GM18868 (cell line): ENCODE data around the gene ELMOD1.
"Not testable (repeated sequence)": the region's sequence is repeated elsewhere in the genome, so short reads cannot be mapped to it uniquely, and the experiment has no call there.

Source experiments
- ATAC-seq: cut with Tn5 transposase; IDR thresholded peaks from one replicate; pipeline ENCODE4 v1.9.1; 2021; ENCODE audit warnings: mild to moderate bottlenecking, moderate library complexity; ENCODE audit not compliant: unreplicated experiment

ELMOD1 gene

DNA sequence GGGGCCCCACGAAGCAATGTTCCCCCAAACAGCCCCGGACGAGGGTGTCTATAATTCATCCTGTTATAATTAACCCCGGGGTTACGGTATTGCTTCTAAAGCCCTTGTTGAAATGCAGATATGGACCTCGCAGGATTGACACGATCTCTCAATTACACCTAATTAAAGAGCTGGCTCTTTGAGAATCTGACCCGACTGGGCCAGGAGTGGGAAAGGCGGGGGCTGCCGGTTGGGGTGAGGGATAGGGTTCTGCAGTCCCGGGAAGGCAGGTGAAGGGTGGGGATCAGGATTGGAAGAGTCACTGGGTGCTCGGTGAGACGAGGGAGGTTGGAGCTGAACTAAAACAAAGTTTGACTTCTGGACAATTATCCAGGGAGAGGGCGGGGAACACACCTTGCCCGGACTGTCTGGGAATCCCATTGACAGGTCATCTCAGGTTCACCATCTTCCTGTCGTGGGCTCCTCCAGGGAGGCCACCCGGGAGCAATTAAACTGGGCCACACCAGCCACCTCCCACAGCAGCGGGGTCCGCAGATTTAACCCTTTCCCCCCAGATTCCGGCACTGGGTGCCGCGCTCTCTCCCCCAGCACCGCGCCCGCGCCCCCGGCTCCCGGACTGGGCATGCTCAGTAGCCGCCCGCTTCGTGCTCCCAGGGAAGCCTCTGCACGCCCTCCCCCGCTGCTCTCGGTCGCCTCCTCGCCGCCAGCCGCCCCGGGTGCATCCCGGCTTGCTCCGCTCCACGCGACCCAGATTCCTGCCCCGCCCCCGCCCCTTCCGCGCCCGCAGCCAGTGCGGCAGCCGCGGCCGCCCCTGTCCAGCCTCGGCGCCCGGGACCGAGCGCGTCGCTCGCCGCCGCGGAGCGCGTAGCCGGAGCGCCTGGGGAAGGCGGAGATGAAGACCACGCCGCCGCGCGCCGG, at the start of gene ELMOD1:
TSS of gene ELMOD1 (plus strand) at position 688 of the 918 bp plus-strand sequence. CDS start 27,043 bp downstream, outside the sequence.
- peak; percentile 47 for ATAC-seq

DNA sequence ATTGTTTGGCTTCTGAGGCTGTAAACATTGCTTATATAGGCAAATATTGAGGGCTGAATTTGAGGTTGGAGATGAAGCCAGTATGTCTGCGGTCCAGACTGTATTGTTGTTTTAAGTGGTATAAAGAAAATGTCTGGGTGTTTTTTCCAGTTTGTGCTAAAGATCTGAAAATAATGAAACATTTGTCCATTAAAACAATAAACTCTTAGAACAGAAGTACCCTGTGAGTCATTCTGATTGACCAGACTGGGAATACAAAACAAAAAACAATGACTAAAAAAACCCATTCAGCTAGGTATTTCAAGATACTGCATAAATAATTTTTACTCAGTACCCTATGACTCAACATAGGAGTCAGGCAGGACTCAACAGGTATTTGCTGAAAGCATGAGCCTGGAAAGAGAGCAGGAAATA, 45.8 kb upstream of the ELMOD1 start:
- ATAC-seq: no peak

DNA sequence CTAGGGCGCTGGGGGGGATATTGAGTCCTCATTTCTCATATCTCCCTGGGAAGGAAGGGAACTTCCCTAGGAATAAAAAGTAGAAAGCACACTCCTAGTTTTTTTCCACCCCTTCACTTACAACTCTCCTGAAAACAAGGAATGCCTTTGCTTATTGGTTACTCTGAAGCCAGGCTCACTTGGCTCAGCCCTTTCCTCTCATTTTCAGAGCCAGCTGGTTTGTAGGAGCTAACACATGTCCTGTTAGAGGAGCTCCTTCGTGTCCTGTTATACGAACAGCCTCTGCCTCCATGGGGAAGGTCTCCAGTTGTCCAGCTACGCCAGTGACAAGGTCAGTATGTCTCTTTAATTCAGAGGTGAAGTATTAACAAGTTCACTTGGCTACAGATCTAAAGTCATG, 43.0 kb upstream of the ELMOD1 start:
- ATAC-seq: no peak

DNA sequence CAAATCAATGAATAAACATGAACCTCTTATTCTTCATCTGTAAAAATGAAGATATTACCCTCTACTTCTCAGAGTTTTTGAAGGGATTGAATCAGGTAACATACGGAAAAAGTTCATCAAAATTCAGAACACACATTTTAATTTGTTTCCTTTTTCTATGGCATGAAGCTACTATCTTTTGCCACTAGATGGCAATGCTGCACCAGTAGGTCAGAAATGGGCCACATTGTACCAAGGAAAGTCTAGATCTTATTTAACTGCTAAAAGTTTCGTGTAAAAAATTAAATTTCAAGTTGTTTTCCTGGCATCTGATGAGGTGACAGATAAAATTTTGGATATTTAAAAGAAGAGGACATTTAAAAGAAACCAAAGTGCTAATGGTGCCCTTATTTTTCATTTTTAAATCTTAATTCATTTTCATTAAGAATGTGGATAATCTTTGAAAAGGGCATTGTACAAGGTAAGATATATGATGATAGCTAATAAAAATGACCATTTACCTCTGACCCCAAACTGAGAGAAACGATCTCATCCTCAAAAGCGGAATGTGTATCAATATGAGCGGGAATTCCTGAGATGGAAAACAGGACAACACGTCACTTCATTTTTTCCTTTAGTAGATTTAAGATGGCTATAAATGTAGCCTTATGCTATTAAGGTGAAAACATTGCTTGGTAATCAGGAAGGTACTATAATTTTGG, 41.5 kb upstream of the ELMOD1 start:
- peak; percentile 52 for ATAC-seq

DNA sequence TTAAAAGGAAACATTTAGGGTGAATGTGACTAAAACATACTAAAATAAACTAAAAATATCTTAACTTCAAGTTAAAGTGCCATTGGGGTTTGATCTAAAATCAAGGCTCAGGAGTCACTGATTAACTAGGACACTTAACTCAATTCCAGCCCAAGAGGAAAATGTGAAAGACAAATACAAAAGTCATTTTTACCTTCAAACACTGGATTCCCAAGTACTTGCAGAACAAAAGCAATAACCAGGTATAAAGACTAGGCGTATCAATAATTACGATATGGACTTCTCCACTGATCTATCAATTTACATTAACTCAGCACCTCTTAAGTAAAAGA, 41.0 kb upstream of the ELMOD1 start:
- ATAC-seq: no peak

DNA sequence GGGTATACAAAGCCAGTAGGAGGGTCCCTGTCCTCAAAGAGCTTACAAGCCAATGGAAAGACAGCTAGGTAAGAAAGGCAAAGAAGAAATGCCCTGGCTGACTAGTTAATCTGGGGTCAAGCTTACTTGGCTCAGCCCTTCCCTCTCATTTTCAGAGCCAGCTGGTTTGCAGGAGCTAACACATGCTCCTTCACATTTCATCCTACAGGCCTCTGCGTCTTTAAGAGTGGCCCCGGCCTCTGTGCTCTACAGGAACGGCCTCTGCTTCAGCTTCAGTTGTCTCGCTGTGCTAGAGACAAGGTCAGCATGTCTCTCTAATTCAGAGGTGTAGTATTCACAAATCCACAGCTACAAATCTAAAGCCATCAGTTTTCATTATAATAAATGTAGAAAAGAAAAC, 40.6 kb upstream of the ELMOD1 start:
- ATAC-seq: no peak

DNA sequence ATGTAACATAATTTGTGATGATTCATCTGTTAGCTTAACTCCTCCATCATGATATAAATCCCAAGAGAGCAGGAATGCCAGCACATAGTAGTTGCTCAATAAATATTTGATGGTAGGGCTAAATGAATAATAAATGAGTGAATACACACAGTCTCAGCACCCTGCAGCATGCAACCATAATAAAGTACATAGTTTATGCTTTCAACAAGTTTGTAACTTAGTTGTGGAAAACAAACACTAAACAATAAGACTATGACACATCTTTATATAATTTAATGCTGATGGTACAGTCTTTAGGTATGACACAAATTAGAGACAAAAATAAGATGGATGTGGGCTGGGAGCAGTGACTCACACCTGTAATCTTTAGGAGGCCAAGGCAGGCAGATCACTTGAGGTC, 29.3 kb upstream of the ELMOD1 start:
- ATAC-seq: no peak

DNA sequence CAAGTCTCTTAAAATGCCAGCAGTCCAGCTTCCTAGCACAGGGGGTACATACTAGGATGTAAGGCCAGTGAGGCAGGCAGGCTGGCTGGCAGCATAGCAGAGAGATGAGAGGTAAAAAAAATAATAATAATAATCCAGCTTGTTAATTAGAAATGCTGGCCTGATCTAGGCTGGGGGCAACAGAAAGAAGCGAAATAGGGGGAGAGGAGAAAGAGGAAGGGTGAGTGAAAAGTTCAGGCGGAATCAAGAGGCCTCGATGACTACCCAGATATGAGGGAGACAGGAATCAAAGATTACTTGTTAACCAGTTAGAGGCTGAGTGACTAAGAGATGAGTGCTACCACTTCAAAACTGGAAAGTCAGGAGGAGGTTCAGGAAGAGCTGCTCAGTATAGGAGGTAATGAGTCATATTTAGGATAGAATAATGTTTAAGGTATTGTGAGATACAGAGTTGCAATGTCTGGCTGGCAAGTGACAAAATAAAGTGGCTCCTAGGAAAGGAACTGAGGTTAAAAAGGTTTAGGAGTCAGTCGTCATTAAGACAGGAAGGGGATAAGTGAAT, 28.2 kb upstream of the ELMOD1 start:
- ATAC-seq: no peak

DNA sequence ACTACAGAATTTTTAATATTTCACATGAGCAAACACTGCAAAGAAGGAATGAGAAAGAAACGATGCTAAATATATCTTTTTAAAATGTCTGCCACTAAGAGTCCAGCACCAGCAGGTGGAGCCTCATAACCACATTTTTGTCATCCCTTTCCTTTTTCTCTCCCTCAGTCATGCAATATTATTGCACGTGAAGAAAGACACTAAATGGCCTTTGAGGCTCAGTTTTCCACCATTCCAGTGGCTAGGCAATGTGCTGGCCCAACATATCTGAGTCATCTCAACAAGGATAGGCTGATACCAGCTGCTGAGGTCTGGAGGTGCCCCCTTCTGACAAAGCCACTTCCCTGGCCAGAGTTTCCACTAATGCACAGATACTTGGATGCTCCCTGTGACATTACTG, 27.2 kb upstream of the ELMOD1 start:
- ATAC-seq: peak; percentile 33

DNA sequence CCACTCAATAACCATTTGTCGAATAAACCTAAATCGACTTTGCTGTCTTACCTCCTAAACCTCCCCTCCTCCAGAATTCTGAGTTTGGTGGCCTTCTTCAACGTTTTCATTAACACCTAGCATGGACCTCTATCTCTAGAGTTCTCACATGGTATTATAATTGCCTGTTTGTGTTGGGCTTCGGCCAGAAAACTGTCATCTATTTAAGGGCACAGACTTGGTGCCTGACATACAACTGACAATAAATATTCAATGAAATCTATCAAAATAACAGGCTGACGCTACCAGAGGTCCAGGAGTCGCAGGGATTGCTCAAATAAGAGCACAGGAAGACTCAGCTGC, 26.1 kb upstream of the ELMOD1 start:
- peak; percentile 6 for ATAC-seq

DNA sequence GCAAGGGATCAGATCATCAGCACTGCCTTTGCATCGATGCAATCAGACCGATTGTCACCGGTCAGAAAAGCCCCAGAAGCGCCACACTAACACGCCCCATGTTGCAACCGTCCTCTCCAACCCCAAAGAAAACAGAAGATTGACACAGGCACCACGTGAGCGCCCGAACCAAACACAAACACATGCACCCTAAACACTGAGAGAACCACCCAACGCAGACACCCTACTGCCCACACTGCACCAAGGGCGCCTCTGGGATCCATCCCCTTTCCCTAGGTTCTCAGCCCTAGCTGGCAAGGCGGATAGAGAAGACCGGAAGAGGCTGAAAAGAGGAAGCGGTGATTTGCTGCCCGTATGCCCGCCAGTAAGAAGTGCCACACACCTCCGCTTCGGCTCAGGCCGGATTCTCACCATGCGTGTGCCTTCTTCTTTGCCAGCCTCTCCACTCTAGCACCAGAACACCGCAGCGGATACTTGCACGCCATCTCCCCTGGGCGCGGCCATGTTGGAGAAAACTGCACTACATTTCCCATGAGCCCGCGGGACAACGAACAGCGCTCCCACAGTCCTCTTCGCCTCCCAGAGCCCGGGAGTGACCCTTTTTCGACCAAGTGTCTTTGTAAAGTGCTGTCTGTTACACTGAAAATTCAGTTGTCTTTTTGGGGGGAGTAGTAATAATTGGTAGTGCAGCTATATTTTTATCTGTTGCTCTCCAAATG, 25.6 kb upstream of the ELMOD1 start, which contains the start of gene ALKBH8:
TSS of gene ALKBH8 (minus strand) at position 517 of the 719 bp plus-strand sequence. CDS start 4,842 bp downstream, outside the sequence.
- peak; percentile 78 for ATAC-seq

DNA sequence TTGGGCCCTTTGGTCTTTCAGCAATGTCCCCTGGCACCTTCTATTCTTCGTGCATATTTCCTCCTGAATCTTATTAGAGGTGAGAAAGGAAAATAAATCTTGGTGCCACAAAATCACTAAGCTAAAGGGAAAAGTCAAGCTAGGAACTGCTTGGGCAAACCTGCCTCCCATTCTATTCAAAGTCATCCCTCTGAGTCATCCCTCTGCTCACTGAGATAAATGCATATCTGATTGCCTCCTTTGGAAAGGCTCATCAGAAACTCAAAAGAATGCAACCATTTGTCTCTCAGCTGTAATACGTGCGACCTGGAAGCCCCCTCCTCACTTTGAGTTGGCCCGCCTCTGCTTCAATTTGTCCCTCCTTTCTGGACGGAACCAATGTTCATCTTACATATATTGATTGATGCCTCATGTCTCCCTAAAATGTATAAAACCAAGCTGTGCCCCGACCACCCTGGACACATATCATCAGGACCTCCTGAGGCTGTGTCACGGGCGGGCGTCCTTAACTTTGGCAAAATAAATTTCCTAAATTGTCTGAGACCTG, 24.9 kb upstream of the ELMOD1 start:
- not testable (repeated sequence) for ATAC-seq

DNA sequence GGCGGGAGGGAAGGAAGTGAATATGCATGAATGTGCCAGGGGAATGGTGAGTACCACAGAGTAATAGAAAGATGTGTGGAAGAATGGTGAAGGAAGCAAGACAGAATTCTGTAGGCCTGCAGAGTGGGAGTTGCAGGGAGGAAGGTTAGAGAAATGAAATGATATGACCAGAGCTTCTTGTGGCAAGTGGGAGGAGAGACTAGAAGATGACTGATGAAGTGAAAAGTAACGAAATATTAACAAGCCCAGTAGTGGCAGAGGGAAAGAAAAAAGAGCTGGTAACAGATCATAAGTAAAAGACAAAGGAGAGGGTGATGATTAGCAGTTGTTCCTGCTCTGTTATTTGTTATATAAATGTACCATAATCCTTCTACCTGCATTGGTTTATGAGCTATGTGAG, 24.4 kb upstream of the ELMOD1 start:
- ATAC-seq: no peak

DNA sequence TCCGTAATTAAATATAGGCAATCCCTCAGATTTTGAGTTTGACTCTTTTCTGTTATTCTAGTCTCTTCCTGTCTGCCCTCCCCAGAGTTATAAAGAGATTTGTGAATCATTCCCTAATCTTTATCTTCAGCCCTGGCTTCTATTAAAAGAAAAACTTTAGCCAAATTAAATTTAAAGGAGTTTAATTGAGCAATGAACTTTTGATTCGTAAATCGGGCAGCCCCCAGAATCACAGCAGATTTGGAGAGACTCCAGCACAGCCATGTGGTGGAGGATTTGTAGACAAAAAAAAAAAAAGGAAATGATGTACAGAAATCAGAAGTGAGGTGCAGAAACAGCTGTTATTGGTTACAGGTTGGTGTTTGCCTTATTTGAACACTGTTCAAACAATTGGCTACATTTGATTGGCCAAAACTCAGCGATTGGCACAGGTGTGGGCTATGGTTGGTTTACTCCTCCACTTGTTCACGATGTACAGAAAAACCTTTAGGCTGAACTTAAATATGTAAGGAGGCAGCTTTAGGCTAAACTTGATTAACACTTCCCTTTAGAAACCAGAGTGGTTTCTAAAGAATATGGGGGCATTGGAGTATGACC, 23.1 kb upstream of the ELMOD1 start:
- ATAC-seq: peak; percentile 22

DNA sequence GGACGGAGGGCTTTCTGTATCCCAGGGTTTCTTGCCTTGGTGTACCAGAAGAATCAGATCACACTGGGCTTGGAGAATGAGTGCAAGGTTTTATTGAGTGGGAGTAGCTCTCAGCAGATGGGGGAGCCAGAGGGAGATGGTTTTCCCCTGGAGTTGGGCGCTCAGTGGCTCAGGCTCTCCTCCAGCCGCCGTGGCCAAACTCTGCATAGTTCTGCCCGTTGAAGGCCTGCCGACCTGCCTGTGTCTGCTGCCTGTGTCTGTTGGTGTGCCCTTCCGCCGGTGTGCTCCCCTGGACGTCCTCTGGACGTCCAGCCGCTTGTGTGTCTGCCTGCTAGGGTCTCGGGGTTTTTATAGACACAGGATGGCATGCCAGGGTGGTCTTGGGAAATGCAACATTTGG, 20.9 kb upstream of the ELMOD1 start:
- no peak for ATAC-seq

DNA sequence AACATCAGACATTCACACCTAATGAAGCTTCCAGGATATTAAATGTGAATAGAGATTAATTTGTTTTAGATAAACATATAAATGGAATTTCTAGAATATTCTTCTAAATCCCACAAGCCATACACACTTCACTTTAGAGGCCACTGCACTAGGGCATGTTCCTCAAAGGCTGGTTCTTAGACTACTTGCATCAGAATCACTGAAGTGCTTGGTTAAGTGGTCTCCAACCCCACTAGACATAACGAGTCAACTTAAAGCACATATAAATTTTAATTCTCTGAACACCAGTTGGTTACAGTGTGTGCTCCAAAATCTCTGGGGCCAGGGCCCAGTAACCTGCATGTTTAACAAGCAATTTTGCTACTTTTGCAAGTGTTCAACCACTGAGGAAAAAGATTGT, 17.5 kb upstream of the ELMOD1 start:
- ATAC-seq: no peak

DNA sequence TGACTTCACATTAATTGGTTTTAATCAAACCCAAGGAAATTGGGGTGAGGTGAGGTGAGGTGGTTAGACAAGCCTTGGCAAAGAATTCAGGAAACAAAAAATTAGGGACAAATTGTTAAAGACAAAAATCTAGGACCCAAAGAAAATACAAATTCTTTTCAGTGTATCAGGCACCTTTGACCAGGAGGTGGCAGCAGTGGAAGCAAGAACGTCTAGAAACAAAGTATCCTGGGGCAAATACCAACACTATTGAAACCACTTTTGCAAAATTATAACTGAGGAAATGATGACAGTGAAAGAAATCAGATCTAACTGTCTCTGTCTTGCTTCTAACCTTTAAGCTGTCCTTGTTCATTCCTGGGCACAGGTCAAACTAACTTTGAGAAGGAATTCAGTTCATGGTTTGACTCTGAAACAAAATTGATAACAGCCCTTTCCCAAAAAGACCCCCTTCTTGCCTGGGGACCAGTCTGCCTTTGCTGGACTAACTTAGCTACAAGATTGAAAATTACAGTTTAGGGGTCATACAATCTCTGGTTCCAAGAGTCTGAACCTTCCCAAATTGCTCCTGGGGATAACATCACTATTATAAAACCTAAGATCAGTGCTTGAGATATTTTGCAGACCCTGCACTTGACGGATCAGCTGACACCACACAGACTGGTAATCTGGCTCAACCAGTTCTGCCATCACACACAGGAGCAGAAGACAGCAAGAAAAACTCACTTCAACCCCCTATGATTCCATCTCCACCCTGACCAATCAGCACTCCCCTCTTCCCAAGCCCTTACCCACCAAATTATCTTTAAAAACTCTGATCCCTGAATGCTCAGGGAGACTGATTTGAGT, 14.2 kb upstream of the ELMOD1 start:
- not testable (repeated sequence) for ATAC-seq

DNA sequence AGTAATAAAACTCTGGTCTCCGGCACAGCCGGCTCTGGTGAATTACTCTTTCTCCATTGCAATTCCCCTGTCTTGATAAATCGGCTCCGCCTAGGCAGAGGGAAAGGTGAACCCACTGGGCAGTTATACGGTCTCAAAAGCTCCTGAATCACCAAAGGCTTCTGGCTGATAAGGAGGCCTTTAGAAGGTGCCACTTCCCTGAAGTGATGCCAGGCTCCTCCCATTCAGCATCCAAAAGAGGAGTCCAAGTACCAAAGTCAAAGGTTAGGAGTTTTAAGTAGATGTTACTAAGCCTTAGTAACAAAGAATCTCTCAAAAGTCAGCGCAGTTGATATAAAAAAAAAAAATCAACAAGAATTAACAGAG, 13.6 kb upstream of the ELMOD1 start:
- ATAC-seq: no peak

DNA sequence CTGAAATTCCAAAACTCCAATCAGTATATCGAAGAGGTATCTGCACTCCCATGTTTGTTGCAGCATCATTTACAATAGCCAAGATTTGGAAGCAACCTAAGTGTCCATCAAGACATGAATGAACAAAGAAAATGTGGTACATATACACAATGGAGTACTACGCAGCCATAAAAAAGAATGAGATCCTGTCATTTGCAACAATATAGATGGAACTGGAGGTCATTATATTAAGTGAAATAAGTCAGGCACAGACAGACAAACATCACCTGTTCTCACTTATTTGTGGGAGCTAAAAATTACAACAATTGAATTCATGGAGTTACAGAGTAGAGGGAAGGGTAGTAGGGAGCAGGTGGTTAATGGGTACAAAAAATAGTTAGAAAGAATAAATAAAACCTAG, 11.8 kb upstream of the ELMOD1 start:
- not testable (repeated sequence) for ATAC-seq

DNA sequence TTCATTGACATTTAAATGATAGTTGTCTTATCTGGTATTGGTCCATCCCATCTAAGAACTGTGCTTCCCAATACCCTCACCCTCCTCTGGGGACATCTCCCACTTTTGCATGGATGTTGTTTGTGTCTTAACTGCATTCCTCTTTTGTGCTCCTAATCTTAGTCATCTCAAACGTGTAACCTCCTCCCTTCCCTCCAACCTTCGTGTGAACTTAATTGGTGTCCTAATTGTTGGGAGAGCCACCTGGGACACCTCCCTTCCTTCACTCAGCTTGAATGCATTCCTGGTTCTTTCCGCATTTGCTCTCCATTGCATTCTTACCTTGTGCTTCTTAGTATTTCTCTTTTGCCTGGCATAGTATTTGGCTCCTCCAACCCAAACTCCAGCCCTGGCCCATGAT, 9.8 kb upstream of the ELMOD1 start:
- ATAC-seq: no peak
